SK-N-SH treated with all-trans-retinoic acid at 6 μM for 48 hours (cell line): Measurements from ENCODE around the gene RBM23.
"Not testable (repeated sequence)": the region's sequence is repeated elsewhere in the genome, so short reads cannot be mapped to it uniquely, and the experiment has no call there.

ENCODE experiments used
- ATAC-seq: fragments of 200-7000 bp; cut with Tn5 transposase; 3 replicates; pipeline ENCODE4 v1.9.1; 2020; ENCODE audit warnings: mild to moderate bottlenecking, moderate library complexity
- ARNTL ChIP-seq: fragments of 450-650 bp; formaldehyde crosslinking; IDR thresholded peaks from 2 replicates; pipeline ENCODE4 v1.5.0; 2020; ENCODE audit warnings: low read depth, mild to moderate bottlenecking, moderate library complexity, borderline replicate concordance
- BACH2 ChIP-seq: fragments of 250-450 bp; sonication (Bioruptor Pico); IDR thresholded peaks from 2 replicates; pipeline ENCODE4 v1.9.0; 2021; ENCODE audit warnings: mild to moderate bottlenecking, borderline replicate concordance
- CREB5 ChIP-seq: fragments of 250-450 bp; sonication (Bioruptor Pico); IDR thresholded peaks from 2 replicates; pipeline ENCODE4 v1.5.1; 2020; ENCODE audit warnings: low read depth, mild to moderate bottlenecking, moderate library complexity
- CSDC2 ChIP-seq: fragments of 250-450 bp; sonication (Bioruptor Pico); IDR thresholded peaks from 2 replicates; pipeline ENCODE4 v1.5.0; 2020; ENCODE audit warnings: mild to moderate bottlenecking, moderate library complexity
- CSRNP3 ChIP-seq: fragments of 250-450 bp; sonication (Bioruptor Pico); IDR thresholded peaks from 2 replicates; pipeline ENCODE4 v1.5.1; 2021; ENCODE audit warnings: mild to moderate bottlenecking, moderate library complexity
- ESRRG ChIP-seq: fragments of 250-450 bp; sonication (Bioruptor Pico); IDR thresholded peaks from 2 replicates; pipeline ENCODE4 v1.6.1; 2021; ENCODE audit warnings: mild to moderate bottlenecking
- GLIS3 ChIP-seq: fragments of 250-450 bp; sonication (Bioruptor Pico); IDR thresholded peaks from 2 replicates; pipeline ENCODE4 v1.5.0; 2020; ENCODE audit warnings: mild to moderate bottlenecking, moderate library complexity
- PATZ1 ChIP-seq: fragments of 250-450 bp; sonication (Bioruptor Pico); IDR thresholded peaks from 2 replicates; pipeline ENCODE4 v1.8.0; 2020; ENCODE audit warnings: mild to moderate bottlenecking, moderate library complexity, borderline replicate concordance
- POU6F1 ChIP-seq: fragments of 250-450 bp; sonication (Bioruptor Pico); IDR thresholded peaks from 2 replicates; pipeline ENCODE4 v1.8.0; 2021; ENCODE audit warnings: low read depth, mild to moderate bottlenecking, moderate library complexity, borderline replicate concordance
- RARB ChIP-seq: fragments of 250-450 bp; sonication (Bioruptor Pico); IDR thresholded peaks from 2 replicates; pipeline ENCODE4 v1.8.0; 2021; ENCODE audit warnings: mild to moderate bottlenecking, moderate library complexity
- SNAI2 ChIP-seq: fragments of 250-450 bp; sonication (Bioruptor Pico); IDR thresholded peaks from 2 replicates; pipeline ENCODE4 v1.5.0; 2020; ENCODE audit warnings: mild to moderate bottlenecking, moderate library complexity
- TCF4 ChIP-seq: fragments of 250-450 bp; sonication (Bioruptor Pico); IDR thresholded peaks from 2 replicates; pipeline ENCODE4 v1.8.0; 2021; ENCODE audit warnings: mild to moderate bottlenecking, moderate library complexity, borderline replicate concordance
- TSHZ2 ChIP-seq: fragments of 250-450 bp; sonication (Bioruptor Pico); IDR thresholded peaks from 2 replicates; pipeline ENCODE4 v1.5.0; 2020; ENCODE audit warnings: mild to moderate bottlenecking, moderate library complexity
- ZC3H10 ChIP-seq: fragments of 250-450 bp; sonication (Bioruptor Pico); IDR thresholded peaks from 2 replicates; pipeline ENCODE4 v1.5.1; 2021; ENCODE audit warnings: mild to moderate bottlenecking, moderate library complexity
- ZFP3 ChIP-seq: fragments of 250-450 bp; sonication (Bioruptor Pico); IDR thresholded peaks from 2 replicates; pipeline ENCODE4 v1.5.0; 2020; ENCODE audit warnings: mild to moderate bottlenecking, moderate library complexity
- ZFP30 ChIP-seq: fragments of 450-650 bp; formaldehyde crosslinking; IDR thresholded peaks from 2 replicates; pipeline ENCODE4 v1.5.0; 2022; ENCODE audit warnings: mild to moderate bottlenecking, moderate library complexity
- ZNF565 ChIP-seq: fragments of 450-650 bp; formaldehyde crosslinking; conservative IDR thresholded peaks from 2 replicates; pipeline ENCODE4 v1.5.0; 2020; ENCODE audit warnings: low read depth, mild to moderate bottlenecking, moderate library complexity
- ZNF8 ChIP-seq: fragments of 450-650 bp; formaldehyde crosslinking; IDR thresholded peaks from 2 replicates; pipeline ENCODE4 v1.5.0; 2020; ENCODE audit warnings: mild to moderate bottlenecking, moderate library complexity

Gene RBM23

GRCh38 chr14:22852940-22853767 lies 65.8 kb downstream of the RBM23 start:
- ATAC-seq: peak; percentile 88
- TF ChIP-seq ZFP3 (no peak), SNAI2 (CRISPR knock-in tag) (no peak), GLIS3 (CRISPR knock-in tag) (no peak)
- TF ChIP-seq, all 23 proteins: peak for 0

- TF ChIP-seq BACH2 (CRISPR knock-in tag) (no peak), CREB5 (no peak), RARB (no peak), GLIS3 (CRISPR knock-in tag) (no peak), TSHZ2 (CRISPR knock-in tag) (no peak), CSRNP3 (no peak), POU6F1 (CRISPR knock-in tag) (no peak), ARNTL (CRISPR knock-in tag) (no peak), ZNF565 (CRISPR knock-in tag) (no peak)
- TF ChIP-seq, all 23 proteins: peak for 0
- ATAC-seq: no peak
Measured at GRCh38 chr14:22852599-22852939, 66.4 kb downstream of the RBM23 start.

- ATAC-seq: not testable (repeated sequence)
Measured at GRCh38 chr14:22852178-22852577, 66.8 kb downstream of the RBM23 start.

GRCh38 chr14:22850944-22851764 lies 67.8 kb downstream of the RBM23 start:
- ATAC-seq: peak; percentile 35
- TF ChIP-seq ZNF8 (CRISPR knock-in tag): no peak
- no peak for TF ChIP-seq CREB5
- no peak for TF ChIP-seq TSHZ2 (CRISPR knock-in tag)
- no peak for TF ChIP-seq ESRRG
- no peak for TF ChIP-seq ZFP30 (CRISPR knock-in tag)
- no peak for TF ChIP-seq PATZ1 (CRISPR knock-in tag)
- no peak for TF ChIP-seq CSRNP3
- no peak for TF ChIP-seq ZC3H10 (CRISPR knock-in tag)
- TF ChIP-seq TCF4: no peak
- no peak for TF ChIP-seq CSDC2
- no peak for TF ChIP-seq GLIS3 (CRISPR knock-in tag)
- TF ChIP-seq BACH2 (CRISPR knock-in tag): no peak
- TF ChIP-seq ARNTL (CRISPR knock-in tag): no peak
